GM12878 (cell line): ENCODE results near the gene GSTM5. TPM values are rescaled to one million over a fixed set of nuclear protein-coding genes. Genes with fewer than 3 reads are reported as not detected.

Experiments used
- ATAC-seq: fragments of 200-7000 bp; cut with Tn5 transposase; 3 replicates; pipeline ENCODE4 v1.9.1; 2020; ENCODE audit warnings: mild to moderate bottlenecking, moderate library complexity
- BruUV-seq: library from RNA; stranded (reverse); fragments of 400-500 nt; replicated peaks from 2 replicates; lab custom pipeline; 2021; lab: Mats Ljungman, UMichigan
- CTCF ChIA-PET: fragments of 300-600 bp; sonication (Branson Sonifier 250); formaldehyde crosslinking; extraction: SDS; loops from one replicate; lab custom pipeline; 2021; ENCODE audit warnings: inconsistent platforms; lab: Yijun Ruan, JAX
- POLR2A ChIA-PET: fragments of 350-600 bp; formaldehyde crosslinking; extraction: SDS; loops from one replicate; lab custom pipeline; 2021; ENCODE audit warnings: inconsistent platforms; lab: Charles Lee
- RAD21 ChIA-PET: fragments of 300-600 bp; sonication (Branson Sonifier 250); formaldehyde crosslinking; loops from one replicate; lab custom pipeline; 2023; ENCODE audit warnings: antibody characterized with exemption; ENCODE audit not compliant: unreplicated experiment; lab: Charles Lee
- SMC1A ChIA-PET: fragments of 300-600 bp; sonication (Branson Sonifier 250); formaldehyde crosslinking; loops from one replicate; lab custom pipeline; 2023; ENCODE audit not compliant: unreplicated experiment, uncharacterized antibody; lab: Charles Lee
- DNase-seq: peaks from one replicate; pipeline ENCODE4 v3.0.0-alpha.2; 2011; ENCODE audit warnings: low read depth, low spot score
- FAIRE-seq: peaks from 3 replicates; lab custom pipeline; 2011; peaks lifted over from hg19 to GRCh38; lab: Jason Lieb, UNC
- H2AFZ ChIP-seq: 2 replicates; pipeline ENCODE4 v1.6.0; 2011; ENCODE audit warnings: low read depth, low read length, control low read depth; ENCODE audit not compliant: control insufficient read depth
- H3K27ac ChIP-seq: 2 replicates; pipeline ENCODE4 v1.5.1; 2011; ENCODE audit warnings: control low read depth; ENCODE audit not compliant: control insufficient read depth, insufficient read depth
- H3K27me3 ChIP-seq, 2 experiments: replicated peaks in 1 of 2; 2 replicates each; pipeline versions ENCODE4 v1.6.0 to v1.6.1; 2011; ENCODE audit warnings: low read length in 1 of 2; ENCODE audit not compliant: control insufficient read depth in 2 of 2, insufficient read depth in 2 of 2
- H3K36me3 ChIP-seq, 2 experiments: 2 replicates each; pipeline ENCODE4 v1.5.1; 2011; ENCODE audit warnings: low read length in 1 of 2; ENCODE audit not compliant: control insufficient read depth in 2 of 2, insufficient read depth in 2 of 2
- H3K4me1 ChIP-seq: 2 replicates; pipeline ENCODE4 v1.6.1; 2011; ENCODE audit warnings: mild to moderate bottlenecking, low read length, moderate library complexity, mixed read lengths; ENCODE audit not compliant: control insufficient read depth, insufficient read depth
- H3K4me2 ChIP-seq: 2 replicates; pipeline ENCODE4 v1.6.0; 2011; ENCODE audit warnings: control low read depth; ENCODE audit not compliant: control insufficient read depth, insufficient read depth
- H3K4me3 ChIP-seq: fragments of 200-600 bp; sonication (generic); 2 replicates; pipeline ENCODE4 v1.5.1; 2016
- H3K79me2 ChIP-seq: 2 replicates; pipeline ENCODE4 v1.6.0; 2011; ENCODE audit warnings: low read length; ENCODE audit not compliant: control insufficient read depth, insufficient read depth
- H3K9ac ChIP-seq: 2 replicates; pipeline ENCODE4 v1.8.0; 2011; ENCODE audit warnings: low read length, control low read depth, mixed read lengths; ENCODE audit not compliant: control insufficient read depth, insufficient read depth
- H3K9me3 ChIP-seq: replicated peaks from 3 replicates; pipeline ENCODE4 v1.5.1; 2011; ENCODE audit warnings: mild to moderate bottlenecking, low read length; ENCODE audit not compliant: control insufficient read depth, insufficient read depth
- H4K20me1 ChIP-seq: 2 replicates; pipeline ENCODE4 v1.6.0; 2011; ENCODE audit not compliant: control insufficient read depth, insufficient read depth
- EGR1 ChIP-seq, 2 experiments: IDR thresholded peaks; 1 replicate in 1 of 2; 2 replicates in 1 of 2; pipeline ENCODE4 v1.6.1; 2011 to 2012; ENCODE audit warnings: low read depth in 2 of 2, low read length in 2 of 2, borderline replicate concordance in 1 of 2, mild to moderate bottlenecking in 1 of 2, moderate library complexity in 1 of 2
- NFYB ChIP-seq: IDR thresholded peaks from 2 replicates; pipeline ENCODE4 v1.6.1; 2011; ENCODE audit warnings: low read depth, mild to moderate bottlenecking, low read length, improper control_type of control experiment, moderate library complexity; ENCODE audit not compliant: insufficient read depth
- SMAD5 ChIP-seq: IDR thresholded peaks from 2 replicates; pipeline ENCODE4 v1.6.1; 2016; ENCODE audit warnings: antibody characterized with exemption, low read depth
- SPI1 ChIP-seq: IDR thresholded peaks from 2 replicates; pipeline ENCODE4 v1.6.1; 2011; ENCODE audit warnings: low read depth, mild to moderate bottlenecking, low read length, moderate library complexity, borderline replicate concordance; ENCODE audit not compliant: insufficient read depth
- TCF7 ChIP-seq: IDR thresholded peaks from 2 replicates; pipeline ENCODE4 v1.6.1; 2014; ENCODE audit warnings: antibody characterized with exemption, borderline replicate concordance
- WGBS: methylation state at CpG from one replicate; pipeline ENCODE4 v1.1.6; 2016; ENCODE audit warnings: low lambda C conversion rate; ENCODE audit not compliant: insufficient replicate concordance, insufficient coverage; ENCODE audit errors: missing lambda C conversion rate; 5-methylcytosine and 5-hydroxymethylcytosine counted together
- in situ Hi-C: fragments of 300-500 bp; cut with MboI; formaldehyde crosslinking; loops from 9 replicates; pipeline ENCODE4 v1.14.3; 2018; ENCODE audit warnings: mixed read lengths
- intact Hi-C: fragments of 100-400 bp; cut with micrococcal nuclease; formaldehyde crosslinking; loops from one replicate; pipeline ENCODE4 v1.14.2; 2022; ENCODE audit not compliant: unreplicated experiment
- polyA plus RNA-seq, 11 experiments: library from polyadenylated mRNA; depleted of rRNA in 4 of 11; unstranded in 6 of 11; stranded (reverse) in 5 of 11; fragments of >200 nt; fragmentation: Nextera tagmentation in 4 of 11; fragmentation: Illumina TruSeq in 1 of 11; extraction: Ambion mirVana in 4 of 11; extraction: Trizol in 1 of 11; gene quantifications; 1 replicate in 1 of 11; 2 replicates in 10 of 11; pipeline versions ENCODE4 v1.2.1 to v1.2.3, GENCODE V29; 2011 to 2016; ENCODE audit warnings: inconsistent platforms in 2 of 11, missing spikeins in 2 of 11, low read depth in 1 of 11
- total RNA-seq, 4 experiments: library from RNA; depleted of rRNA in 3 of 4; stranded (reverse); fragments of >200 nt in 3 of 4; fragmentation: Illumina TruSeq in 1 of 4; extraction: Trizol in 1 of 4; gene quantifications; 2 replicates each; pipeline versions ENCODE4 v1.2.1 to v1.2.3, GENCODE V29; 2013 to 2021

The GSTM5 gene
- total and polyA plus RNA-seq, 10 of the 15 experiments (the other 5 are each of a cell fraction or from before 2014, with no cell fraction given), result 0.10 to 0.37 (median 0.26) TPM; not detected in 1

DNA sequence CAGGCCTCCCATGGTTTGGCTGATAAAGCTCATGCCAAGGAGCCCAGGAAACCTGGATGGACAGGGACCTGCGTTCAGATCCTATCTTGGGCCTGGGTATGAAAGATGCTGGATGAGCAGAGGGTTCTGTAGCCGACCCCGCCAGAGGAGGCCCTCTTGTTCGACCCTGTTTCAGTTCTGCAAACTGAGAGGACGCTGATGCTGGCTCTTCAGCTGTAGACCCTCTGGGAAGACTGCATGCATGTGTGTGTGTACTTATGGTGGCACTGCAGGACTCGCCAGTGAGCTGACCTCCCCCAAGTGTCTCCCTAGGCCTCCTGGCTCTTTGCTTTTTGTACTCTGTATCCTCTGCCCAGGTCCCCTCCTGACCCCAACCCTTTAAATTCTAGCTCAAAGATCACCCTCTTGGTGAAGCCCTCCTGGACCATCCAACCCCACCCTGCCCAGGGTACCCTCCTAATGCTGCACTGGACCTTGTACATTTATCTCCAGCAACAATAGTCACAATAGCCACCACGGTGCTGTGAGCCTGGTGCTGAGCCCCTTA, 50.1 kb downstream of the GSTM5 start:
- in situ Hi-C loops, result no loop called here
- DNase-seq, result no peak
- CTCF ChIA-PET, result interaction anchor here (0.9 to 1.4 kb wide), 2 partner anchors 11 to 222 kb away, joined by 3 read pairs; partner anchors contain the start of gene AHCYL1
- TF ChIP-seq NFYB, result no peak
- peak; percentile 52; the same call in 1 of the 2 replicates for TF ChIP-seq SPI1
- no peak for TF ChIP-seq TCF7
- no peak for TF ChIP-seq EGR1 (IDR thresholded peaks at IDR 0.05; ENCODE audit: borderline replicate concordance in 1 of 2, low read depth in 2 of 2, low read length in 2 of 2)
- TF ChIP-seq SMAD5, result no peak
- TF ChIP-seq, all 136 proteins: peak for 1
- intact Hi-C loops, result no loop called here
- H3K79me2 ChIP-seq, result no peaks in the 10 kb centered on the region
- no peak overlapping the region for H3K27ac ChIP-seq
- no peaks in the 10 kb centered on the region for H3K36me3 ChIP-seq
- no peaks in the 10 kb centered on the region for H4K20me1 ChIP-seq
- FAIRE-seq (no peak), ATAC-seq (no peak; the same call in 1 of the 3 replicates)
- SMC1A ChIA-PET, result no interaction called here
- no TSS peak for BruUV-seq
- POLR2A ChIA-PET, result no interaction called here
- no peaks in the 10 kb centered on the region for H3K9me3 ChIP-seq
- no peaks in the 10 kb centered on the region for H3K4me1 ChIP-seq
- 13% methylated on average over 7 of the region's 7 CpGs for WGBS
- RAD21 ChIA-PET, result interaction anchor here (1.0 kb wide), 1 partner anchor 222 kb away, joined by 3 read pairs; no protein-coding TSS in a partner anchor
- no peak overlapping the region for H3K9ac ChIP-seq
- H3K4me3 ChIP-seq, result no peak overlapping the region
- no peak overlapping the region for H3K4me2 ChIP-seq
- H2AFZ ChIP-seq, result no peak overlapping the region
- no peaks in the 10 kb centered on the region; a peak in 1 of 4 replicates for H3K27me3 ChIP-seq
